ENCODE measurements around the gene ARHGEF3.
"Not testable (repeated sequence)": the region's sequence is repeated elsewhere in the genome, so short reads cannot be mapped to it uniquely, and the experiment has no call there.

ARHGEF3 gene

DNA sequence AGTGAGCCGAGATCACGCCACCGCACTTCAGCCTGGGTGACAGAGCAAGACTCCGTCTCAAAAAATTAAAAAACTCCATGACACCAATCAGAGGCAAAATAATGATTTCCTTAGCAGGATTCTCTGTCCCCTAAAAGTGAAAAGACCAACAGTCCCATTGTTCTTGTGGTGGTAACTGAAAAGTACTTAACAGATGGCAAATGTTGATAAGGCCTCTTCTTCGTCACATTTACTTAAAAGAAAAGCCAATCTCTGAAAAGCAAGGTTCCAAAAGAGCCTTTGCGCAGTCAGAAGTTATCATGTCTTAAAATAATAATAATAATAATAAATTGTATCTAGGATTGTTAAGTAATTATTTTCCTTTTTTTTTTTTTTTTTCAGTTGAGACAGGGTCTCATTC is 62.7 kb downstream of the ARHGEF3 start:
- DNase-seq (ENCODE audit: low read depth in 2 of 3, low spot score in 1 of 3), result no peak

GRCh38 chr3:56737006-56737405 is 64.7 kb downstream of the ARHGEF3 start:
- no peak for DNase-seq (ENCODE audit: low read depth in 2 of 3, low spot score in 1 of 3)

DNA sequence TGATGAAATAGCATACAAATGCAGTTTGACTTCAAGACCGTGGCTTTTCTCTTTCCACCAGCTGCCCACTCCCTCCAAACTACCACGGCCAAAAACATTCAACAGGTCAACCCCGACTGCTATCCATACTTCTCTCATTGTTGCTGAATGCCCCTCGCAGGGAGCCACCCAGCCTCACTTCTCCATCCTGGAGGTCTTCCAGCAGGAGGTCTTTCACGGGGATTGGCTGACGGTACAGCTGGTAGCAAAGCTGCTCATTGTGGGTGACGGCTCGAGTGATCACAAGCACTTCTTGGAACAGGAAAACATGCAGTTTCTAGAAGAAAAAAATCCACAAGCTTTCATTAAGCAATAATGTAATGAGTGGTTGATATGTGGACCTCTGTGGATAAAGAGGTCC is 69.6 kb downstream of the ARHGEF3 start:
- DNase-seq (ENCODE audit: low read depth in 2 of 3, low spot score in 1 of 3), result no peak

DNA sequence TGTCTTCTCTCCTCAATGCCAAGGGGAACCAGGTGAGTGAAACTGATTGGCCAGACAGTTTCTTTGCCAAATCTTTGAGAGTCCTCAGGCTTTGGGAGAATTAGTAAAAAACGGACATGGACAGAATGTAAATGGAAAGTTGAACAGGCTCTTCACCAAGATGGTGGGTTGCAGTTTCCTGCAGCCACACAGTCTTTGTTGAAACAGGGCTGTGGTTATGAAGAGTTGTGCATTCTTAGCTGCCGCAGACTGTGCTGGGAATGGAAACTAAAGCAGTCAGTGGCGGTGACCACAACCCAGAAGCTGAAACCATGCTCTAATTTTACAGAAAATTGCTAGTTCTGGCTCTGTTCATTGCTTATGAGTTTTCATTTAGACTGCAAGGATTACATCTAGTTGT is 76.6 kb downstream of the ARHGEF3 start:
- DNase-seq (ENCODE audit: low read depth in 2 of 3, low spot score in 1 of 3), result peak; percentile 43 to 60 (median 58)

GRCh38 chr3:56724676-56725075 is 77.1 kb downstream of the ARHGEF3 start:
- no peak for DNase-seq (ENCODE audit: low read depth in 2 of 3, low spot score in 1 of 3)

DNA sequence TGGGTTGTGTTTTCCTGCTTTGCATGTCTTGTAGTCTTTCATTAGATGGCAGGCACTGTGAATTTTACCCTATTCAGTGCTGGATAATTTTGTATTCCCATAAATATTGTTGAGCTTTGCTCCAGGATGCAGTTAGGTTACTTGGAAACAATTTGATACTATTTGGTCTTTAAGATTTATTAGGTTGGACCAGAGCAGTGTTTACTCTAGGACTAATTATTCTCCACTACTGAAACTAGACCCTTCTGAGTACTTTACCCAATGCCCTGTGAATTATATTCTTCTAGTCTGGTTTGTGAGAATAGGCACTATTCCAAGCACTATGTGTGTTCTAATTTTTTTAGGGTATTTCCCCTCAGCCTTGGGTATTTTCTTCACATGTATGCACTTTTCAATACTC is 80.9 kb downstream of the ARHGEF3 start:
- DNase-seq (ENCODE audit: low read depth in 2 of 3, low spot score in 1 of 3), result no peak

- DNase-seq (ENCODE audit: low read depth in 2 of 3, low spot score in 1 of 3), result not testable (repeated sequence)
These were observed 82.9 kb downstream of the ARHGEF3 start for GRCh38 chr3:56718809-56719208.

DNA sequence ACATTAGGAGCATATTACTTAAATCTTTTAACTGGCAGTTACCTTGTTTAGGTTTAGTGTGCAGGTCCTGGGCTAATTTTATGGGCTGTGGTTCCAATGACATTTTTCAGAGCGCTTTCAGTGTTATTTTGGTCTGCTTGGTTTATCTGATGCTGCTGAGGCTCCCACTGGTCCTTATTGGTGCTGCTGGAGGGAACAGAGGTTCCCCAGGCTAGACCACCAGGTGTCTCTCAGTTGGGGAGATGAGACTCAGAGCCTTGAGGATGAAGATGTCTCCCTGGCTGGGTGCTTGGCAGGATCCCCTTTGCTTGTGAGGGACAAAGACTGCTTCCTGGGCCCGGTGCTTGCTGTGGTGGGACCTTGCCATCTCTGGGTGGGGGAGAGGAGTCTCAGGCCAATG is 90.4 kb downstream of the ARHGEF3 start:
- DNase-seq (ENCODE audit: low read depth in 2 of 3, low spot score in 1 of 3), result no peak

- not testable (repeated sequence) for DNase-seq (ENCODE audit: low read depth in 2 of 3, low spot score in 1 of 3)
These were observed 94.3 kb downstream of the ARHGEF3 start for GRCh38 chr3:56707412-56707811.

GRCh38 chr3:56706629-56707028 is 95.1 kb downstream of the ARHGEF3 start:
- DNase-seq (ENCODE audit: low read depth in 2 of 3, low spot score in 1 of 3), result no peak

GRCh38 chr3:56704706-56705105 is 97.0 kb downstream of the ARHGEF3 start:
- DNase-seq (ENCODE audit: low read depth in 2 of 3, low spot score in 1 of 3), result no peak

DNA sequence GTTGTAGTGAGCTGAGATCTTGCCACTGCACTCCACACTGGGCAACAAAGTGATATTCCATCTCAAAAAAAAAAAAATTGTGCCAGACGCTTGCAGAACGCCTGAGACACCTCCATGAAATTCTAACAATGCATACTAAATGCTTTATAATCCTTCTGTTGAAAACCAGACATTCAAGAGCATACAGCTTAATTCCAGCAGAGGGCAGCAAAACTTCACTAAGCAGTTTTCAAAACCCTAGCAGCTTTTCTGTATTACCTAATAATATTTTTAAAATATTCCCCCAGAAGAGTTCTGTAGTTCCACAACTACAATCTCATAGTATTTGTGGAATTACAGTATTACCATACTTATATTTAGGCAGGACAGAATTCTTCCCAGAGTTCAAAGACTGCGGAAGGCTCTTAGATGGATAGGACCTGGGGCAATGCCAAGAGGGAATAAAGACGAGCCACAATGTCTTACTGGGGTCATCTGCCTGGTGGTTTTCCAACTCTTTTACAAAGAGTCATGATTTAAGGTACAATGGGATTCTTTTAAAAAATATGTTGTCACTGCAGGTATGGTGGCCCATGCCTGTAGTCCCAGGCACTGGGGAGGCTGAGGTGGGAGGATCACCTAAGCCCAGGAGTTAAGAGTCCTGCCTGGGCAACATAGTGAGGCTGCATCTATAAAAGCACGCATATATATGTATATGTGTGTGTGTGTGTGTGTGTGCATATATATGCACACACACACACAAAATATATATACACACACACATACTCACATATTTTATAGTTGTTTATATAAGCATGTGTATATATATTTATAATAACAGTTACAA is 99.0 kb downstream of the ARHGEF3 start:
- peak in 2 of 3 donors; percentile 23 to 56 for DNase-seq (ENCODE audit: low read depth in 2 of 3, low spot score in 1 of 3)

DNA sequence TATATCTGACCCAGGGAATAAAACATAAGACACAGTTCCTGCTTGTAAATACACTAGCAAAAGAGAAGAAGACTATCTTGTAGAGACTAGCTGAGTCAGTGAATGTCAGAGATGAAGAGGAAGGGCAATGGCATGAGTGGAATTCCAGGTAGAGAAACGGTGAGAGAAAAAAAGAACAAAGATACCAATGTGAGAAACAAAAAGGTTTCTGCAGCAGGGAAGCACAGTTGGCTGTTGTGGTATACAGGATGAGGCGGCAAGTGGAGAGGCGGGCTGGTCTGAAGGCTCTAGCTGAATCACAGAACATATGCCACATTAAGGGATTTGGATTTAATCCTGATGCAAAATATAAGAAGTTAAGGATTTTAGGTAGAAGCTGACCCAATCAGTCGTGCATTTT is 101.6 kb downstream of the ARHGEF3 start:
- no peak for DNase-seq (ENCODE audit: low read depth in 2 of 3, low spot score in 1 of 3)

DNA sequence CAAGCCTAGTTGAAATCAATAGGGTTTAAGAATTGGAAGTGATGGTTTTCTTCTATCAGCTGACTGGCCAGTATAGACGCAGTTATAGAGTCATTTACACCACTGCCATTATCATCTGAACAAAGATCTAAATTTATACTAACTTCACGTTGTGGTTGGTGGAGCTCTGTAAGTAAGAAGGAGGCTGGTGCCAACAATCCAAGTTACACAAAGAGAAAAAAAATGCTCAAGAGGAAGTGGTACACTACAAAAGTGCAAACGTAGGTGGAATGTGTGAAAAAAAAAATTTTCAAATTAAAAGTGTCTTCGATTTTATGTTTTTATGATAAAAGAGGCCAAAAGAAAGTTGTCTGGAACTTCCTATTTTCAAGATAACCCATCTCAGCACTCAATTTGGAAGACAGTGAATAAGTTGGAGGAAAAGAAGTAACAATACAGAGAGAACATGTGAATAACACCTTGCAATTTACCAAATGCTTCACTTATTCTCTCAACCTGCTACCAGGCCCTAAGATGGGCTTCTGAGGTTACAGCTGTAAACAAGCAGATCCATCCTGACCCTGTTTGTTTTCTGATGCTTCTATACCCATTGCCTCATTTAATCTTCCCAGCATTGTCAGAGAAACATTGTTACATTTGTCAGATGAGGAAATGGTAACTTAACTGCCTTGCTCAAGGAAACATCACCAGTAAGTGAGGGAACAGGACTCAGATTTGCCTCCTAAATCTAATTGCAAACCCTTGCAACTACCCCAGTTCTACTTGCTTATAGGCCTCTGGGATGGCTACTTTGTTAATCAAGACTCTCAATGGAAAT is 106.7 kb downstream of the ARHGEF3 start:
- no peak for DNase-seq (ENCODE audit: low read depth in 2 of 3, low spot score in 1 of 3)

DNA sequence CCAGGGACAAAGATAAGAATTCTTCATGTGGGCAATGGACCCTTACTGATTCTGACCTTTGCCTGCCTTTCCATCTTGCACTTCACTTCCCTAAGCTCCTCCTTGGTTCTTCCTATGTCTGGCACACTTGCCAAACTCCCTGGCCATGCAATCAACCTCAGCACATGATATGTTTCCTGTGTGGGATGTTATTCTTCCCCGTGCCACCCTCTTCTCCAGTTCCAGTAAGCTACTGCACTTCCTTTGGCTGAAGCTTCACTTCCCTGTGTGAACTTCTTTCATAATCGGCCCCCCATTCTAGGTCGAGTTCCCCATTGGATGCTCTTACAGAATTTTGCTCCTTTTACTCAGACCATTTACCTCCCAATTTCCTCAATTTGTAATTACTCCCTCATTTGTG is 108.0 kb downstream of the ARHGEF3 start:
- DNase-seq (ENCODE audit: low read depth in 2 of 3, low spot score in 1 of 3), result no peak

GRCh38 chr3:56692520-56693433 is 109.0 kb downstream of the ARHGEF3 start:
- DNase-seq (ENCODE audit: low read depth in 2 of 3, low spot score in 1 of 3), result not testable (repeated sequence)

- not testable (repeated sequence) for DNase-seq (ENCODE audit: low read depth in 2 of 3, low spot score in 1 of 3)
These were observed 109.8 kb downstream of the ARHGEF3 start for GRCh38 chr3:56692001-56692365.

- DNase-seq (ENCODE audit: low read depth in 2 of 3, low spot score in 1 of 3), result no peak
These were observed 110.4 kb downstream of the ARHGEF3 start for GRCh38 chr3:56691165-56692000.

DNA sequence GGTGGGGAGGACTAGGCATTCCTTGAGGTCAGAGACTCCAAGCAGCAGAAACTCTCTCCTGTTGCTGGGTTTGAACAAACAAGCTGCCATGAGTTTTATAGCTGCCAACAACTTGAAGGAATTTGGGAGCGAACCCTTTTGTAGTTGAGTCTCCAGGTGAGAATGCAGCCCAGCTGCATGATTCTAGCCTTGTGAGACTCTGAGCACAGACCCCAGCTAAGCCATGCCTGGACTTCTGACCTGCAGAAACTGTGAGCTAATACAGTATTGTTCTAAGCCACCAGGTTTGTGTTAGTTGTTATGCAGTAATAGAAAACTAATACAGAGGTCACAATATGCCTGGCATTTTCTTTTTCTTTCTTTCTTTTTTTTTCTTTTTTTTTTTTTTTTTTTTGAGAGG is 112.4 kb downstream of the ARHGEF3 start:
- no peak for DNase-seq (ENCODE audit: low read depth in 2 of 3, low spot score in 1 of 3)

- no peak for DNase-seq (ENCODE audit: low read depth in 2 of 3, low spot score in 1 of 3)
These were observed 113.6 kb downstream of the ARHGEF3 start for GRCh38 chr3:56688191-56688590.

Measured in stimulated activated CD4-positive, alpha-beta T cell treated with anti-CD3 and anti-CD28 coated beads, Interleukin-12 subunit alpha, Interleukin-12 subunit beta, amount 100 ng/mL, for 48 hours (primary cell).